PC-3 (cell line): ENCODE measurements around the gene UNCX. TPM values are rescaled to one million over a fixed set of nuclear protein-coding genes. Genes with fewer than 3 reads are reported as not detected.
A peak's percentile ranks its signal among the peaks of the same experiment; 100 is the strongest.

Experiments used
- ATAC-seq: fragments of 200-7000 bp; cut with Tn5 transposase; 2 replicates; pipeline ENCODE4 v1.9.1; 2020; ENCODE audit warnings: mild to moderate bottlenecking, moderate library complexity
- BruUV-seq: library from RNA; stranded (reverse); fragments of 400-500 nt; replicated peaks from 2 replicates; lab custom pipeline; 2021; lab: Mats Ljungman, UMichigan
- CTCF ChIA-PET: fragments of 300-600 bp; sonication (Branson Sonifier 250); formaldehyde crosslinking; loops from one replicate; lab custom pipeline; 2022; ENCODE audit warnings: antibody characterized with exemption; lab: Charles Lee
- POLR2A ChIA-PET: fragments of 300-600 bp; sonication (Branson Sonifier 250); formaldehyde crosslinking; loops from one replicate; lab custom pipeline; 2022; ENCODE audit warnings: antibody characterized with exemption; ENCODE audit not compliant: unreplicated experiment; lab: Charles Lee
- DNase-seq: peaks from one replicate; pipeline ENCODE4 v3.0.0-alpha.2; 2015
- H2AFZ ChIP-seq: fragments of 300-600 bp; sonication (generic); 2 replicates; pipeline ENCODE4 v1.6.0; 2016; ENCODE audit warnings: antibody characterized with exemption, low read length
- H3F3A ChIP-seq: fragments of 300-600 bp; sonication (generic); one replicate; pipeline ENCODE4 v1.6.0; 2017; ENCODE audit warnings: antibody characterized with exemption, low read length, control low read depth, mild to moderate bottlenecking; ENCODE audit not compliant: unreplicated experiment
- H3K27ac ChIP-seq: fragments of 300-600 bp; sonication (generic); 2 replicates; pipeline ENCODE4 v1.5.1; 2016; ENCODE audit warnings: mild to moderate bottlenecking, low read length
- H3K27me3 ChIP-seq: fragments of 300-600 bp; sonication (generic); 2 replicates; pipeline ENCODE4 v1.6.1; 2016; ENCODE audit warnings: low read length, mixed read lengths
- H3K36me3 ChIP-seq: fragments of 300-600 bp; sonication (generic); 2 replicates; pipeline ENCODE4 v1.6.1; 2016; ENCODE audit warnings: low read depth, mixed run types, low read length, mixed read lengths
- H3K4me1 ChIP-seq: fragments of 300-600 bp; sonication (generic); 2 replicates; pipeline ENCODE4 v1.5.1; 2016; ENCODE audit warnings: low read length; ENCODE audit not compliant: insufficient read depth
- H3K4me2 ChIP-seq: fragments of 300-600 bp; sonication (generic); 2 replicates; pipeline ENCODE4 v1.6.0; 2016; ENCODE audit warnings: low read length
- H3K4me3 ChIP-seq: fragments of 300-600 bp; sonication (generic); 2 replicates; pipeline ENCODE4 v1.5.1; 2016; ENCODE audit warnings: mild to moderate bottlenecking, low read length, mixed read lengths
- H3K79me2 ChIP-seq: fragments of 300-600 bp; sonication (generic); 2 replicates; pipeline ENCODE4 v1.6.1; 2017; ENCODE audit warnings: low read length, mixed read lengths
- H3K9ac ChIP-seq: fragments of 300-600 bp; sonication (generic); 2 replicates; pipeline ENCODE4 v1.6.0; 2016; ENCODE audit warnings: mild to moderate bottlenecking, low read length
- H3K9me2 ChIP-seq: fragments of 300-600 bp; sonication (generic); replicated peaks from 2 replicates; pipeline ENCODE4 v1.6.1; 2016; ENCODE audit warnings: mixed run types, low read length, mixed read lengths
- H3K9me3 ChIP-seq: fragments of 300-600 bp; sonication (generic); 2 replicates; pipeline ENCODE4 v1.6.1; 2016; ENCODE audit warnings: low read length, mixed read lengths
- H4K20me1 ChIP-seq: fragments of 300-600 bp; sonication (generic); 2 replicates; pipeline ENCODE4 v1.6.1; 2016; ENCODE audit warnings: low read length, mixed read lengths
- EZH2 ChIP-seq: fragments of 300-600 bp; sonication (generic); IDR thresholded peaks from one replicate; pipeline ENCODE4 v1.6.1; 2017; ENCODE audit warnings: antibody characterized with exemption, mild to moderate bottlenecking, low read length; ENCODE audit not compliant: unreplicated experiment
- EZH2phosphoT487 ChIP-seq: fragments of 300-600 bp; sonication (generic); IDR thresholded peaks from 2 replicates; pipeline ENCODE4 v1.6.1; 2018; ENCODE audit warnings: mild to moderate bottlenecking, antibody characterized with exemption, low read length, borderline replicate concordance
- intact Hi-C: fragments of 100-400 bp; cut with micrococcal nuclease; formaldehyde crosslinking; loops from 2 replicates; pipeline ENCODE4 v1.9.0; 2023
- total RNA-seq: library from RNA; depleted of rRNA; stranded (reverse); fragments of >200 nt; gene quantifications from 2 replicates; pipeline ENCODE4 v1.2.3, GENCODE V29; 2014
- TF ChIP-seq, protein P1 (sequence below): fragments of 300-600 bp; sonication (generic); conservative IDR thresholded peaks from 2 replicates; pipeline ENCODE4 v1.5.1; 2017; ENCODE audit warnings: antibody characterized with exemption, low read depth, mild to moderate bottlenecking, low read length

Gene UNCX
- total RNA-seq, 1 experiment from 2014 or later, result not detected

- TF ChIP-seq EZH2phosphoT487 (no peak), EZH2 (no peak)
- TF ChIP-seq, protein P1, sequence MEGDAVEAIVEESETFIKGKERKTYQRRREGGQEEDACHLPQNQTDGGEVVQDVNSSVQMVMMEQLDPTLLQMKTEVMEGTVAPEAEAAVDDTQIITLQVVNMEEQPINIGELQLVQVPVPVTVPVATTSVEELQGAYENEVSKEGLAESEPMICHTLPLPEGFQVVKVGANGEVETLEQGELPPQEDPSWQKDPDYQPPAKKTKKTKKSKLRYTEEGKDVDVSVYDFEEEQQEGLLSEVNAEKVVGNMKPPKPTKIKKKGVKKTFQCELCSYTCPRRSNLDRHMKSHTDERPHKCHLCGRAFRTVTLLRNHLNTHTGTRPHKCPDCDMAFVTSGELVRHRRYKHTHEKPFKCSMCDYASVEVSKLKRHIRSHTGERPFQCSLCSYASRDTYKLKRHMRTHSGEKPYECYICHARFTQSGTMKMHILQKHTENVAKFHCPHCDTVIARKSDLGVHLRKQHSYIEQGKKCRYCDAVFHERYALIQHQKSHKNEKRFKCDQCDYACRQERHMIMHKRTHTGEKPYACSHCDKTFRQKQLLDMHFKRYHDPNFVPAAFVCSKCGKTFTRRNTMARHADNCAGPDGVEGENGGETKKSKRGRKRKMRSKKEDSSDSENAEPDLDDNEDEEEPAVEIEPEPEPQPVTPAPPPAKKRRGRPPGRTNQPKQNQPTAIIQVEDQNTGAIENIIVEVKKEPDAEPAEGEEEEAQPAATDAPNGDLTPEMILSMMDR, result no peak
- H4K20me1 ChIP-seq, result no peaks in the 10 kb centered on the region
- POLR2A ChIA-PET, result no interaction called here
- ATAC-seq (no peak), DNase-seq (no peak)
- H3K9me2 ChIP-seq, result no peaks in the 10 kb centered on the region
- H3F3A ChIP-seq, result no peaks in the 10 kb centered on the region
- CTCF ChIA-PET, result interaction anchor here (0.6 kb wide), 1 partner anchor 10 kb away, joined by 7 read pairs; no protein-coding TSS in a partner anchor
- no peaks in the 10 kb centered on the region for H3K4me1 ChIP-seq
- H3K36me3 ChIP-seq, result no peaks in the 10 kb centered on the region
- no peak overlapping the region for H3K9ac ChIP-seq
- intact Hi-C loops, result loop anchor here (5.0 kb wide), 1 partner anchor 187 kb away; no protein-coding TSS in a partner anchor
- H3K4me3 ChIP-seq, result no peak overlapping the region
- H3K27me3 ChIP-seq, result peaks cover 67% of the 10 kb centered on the region
- no peak overlapping the region for H3K27ac ChIP-seq
- H2AFZ ChIP-seq, result no peak overlapping the region
- no peak overlapping the region for H3K4me2 ChIP-seq
- H3K9me3 ChIP-seq, result no peaks in the 10 kb centered on the region
- no peaks in the 10 kb centered on the region for H3K79me2 ChIP-seq
- BruUV-seq, result no TSS peak
These were observed 7.6 kb upstream of the UNCX start for GRCh38 chr7:1225030-1225429.

DNA sequence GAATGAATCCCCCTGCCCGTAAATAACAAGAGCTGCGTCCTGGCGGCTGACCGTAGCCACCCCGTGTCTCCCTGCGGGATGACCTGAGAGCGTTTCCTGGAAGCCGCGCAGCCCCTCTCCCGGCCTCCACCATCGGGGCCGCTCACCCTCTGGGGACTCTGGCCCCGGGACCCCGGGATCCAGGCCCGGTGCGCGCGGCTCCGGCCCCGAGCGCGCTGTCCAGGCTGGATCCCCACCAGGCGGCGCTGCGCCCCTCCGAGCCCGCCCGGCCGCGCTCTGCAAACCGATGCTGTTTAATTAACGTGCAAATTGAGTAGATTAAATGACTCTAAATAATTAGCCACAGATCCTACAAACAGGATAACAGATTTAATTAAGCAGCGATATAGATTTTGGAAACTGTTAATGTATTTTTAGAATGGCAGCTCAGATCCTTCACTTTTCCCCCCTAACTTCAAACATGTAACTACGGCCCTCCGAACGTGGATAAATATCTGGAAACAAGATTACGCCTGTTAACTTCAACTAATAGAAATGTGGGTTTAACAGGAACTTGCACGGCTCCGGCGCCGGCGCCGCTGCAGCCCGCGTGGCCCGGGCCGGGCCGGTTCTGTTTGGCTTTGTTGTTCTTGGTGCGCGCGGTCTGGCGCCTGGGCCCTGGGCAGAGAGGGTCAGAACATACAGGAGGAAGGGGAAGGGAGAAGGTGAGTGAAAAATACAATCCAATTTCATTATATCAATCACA lies 7.1 kb upstream of the UNCX start:
- Histone ChIP-seq H3F3A (no peaks in the 10 kb centered on the region), H3K4me1 (no peaks in the 10 kb centered on the region), H3K9me2 (no peaks in the 10 kb centered on the region), H3K4me3 (no peak overlapping the region), H3K27ac (no peak overlapping the region), H3K4me2 (no peak overlapping the region), H4K20me1 (no peaks in the 10 kb centered on the region), H3K9me3 (no peaks in the 10 kb centered on the region), H3K79me2 (no peaks in the 10 kb centered on the region), H3K27me3 (peaks cover 66% of the 10 kb centered on the region), H2AFZ (no peak overlapping the region), H3K9ac (no peak overlapping the region), H3K36me3 (no peaks in the 10 kb centered on the region)
- ChIA-PET CTCF (interaction anchor here (0.6 kb wide), 1 partner anchor 10 kb away, joined by 7 read pairs; no protein-coding TSS in a partner anchor), POLR2A (no interaction called here)
- peak; percentile 19 for DNase-seq
- TF ChIP-seq EZH2phosphoT487 (no peak; the same call in 1 of the 2 replicates), EZH2 (peak; percentile 65)
- TF ChIP-seq, protein P1, result peak; percentile 82
- intact Hi-C loops, result loop anchor here (5.0 kb wide), 1 partner anchor 187 kb away; no protein-coding TSS in a partner anchor
- BruUV-seq, result no TSS peak
- ATAC-seq, result peak; percentile 56
